BLaER1 (cell line): ENCODE data around the gene SAPCD2.
A peak's percentile ranks its signal among the peaks of the same experiment; 100 is the strongest.

Experiments used
- H3K27ac ChIP-seq: shearing (Covaris generic); formaldehyde crosslinking; 2 replicates; pipeline ENCODE4 v1.8.1; 2022
- H3K27me3 ChIP-seq: shearing (Covaris generic); formaldehyde crosslinking; 2 replicates; pipeline ENCODE4 v1.8.1; 2022
- H3K36me3 ChIP-seq: shearing (Covaris generic); formaldehyde crosslinking; 2 replicates; pipeline ENCODE4 v1.8.1; 2022
- H3K4me1 ChIP-seq: shearing (Covaris generic); formaldehyde crosslinking; 2 replicates; pipeline ENCODE4 v1.8.1; 2022
- H3K4me2 ChIP-seq: shearing (Covaris generic); formaldehyde crosslinking; 2 replicates; pipeline ENCODE4 v1.8.1; 2022
- H3K4me3 ChIP-seq: shearing (Covaris generic); formaldehyde crosslinking; 2 replicates; pipeline ENCODE4 v1.8.1; 2022
- H3K9ac ChIP-seq: shearing (Covaris generic); formaldehyde crosslinking; 2 replicates; pipeline ENCODE4 v1.8.1; 2022
- H3K9me3 ChIP-seq: shearing (Covaris generic); formaldehyde crosslinking; 2 replicates; pipeline ENCODE4 v1.8.1; 2022
- H4K20me1 ChIP-seq: shearing (Covaris generic); formaldehyde crosslinking; 2 replicates; pipeline ENCODE4 v1.8.1; 2022
- Cebpa-rat ChIP-seq: shearing (Covaris generic); IDR thresholded peaks from 2 replicates; pipeline ENCODE4 v1.8.1; 2022

SAPCD2 gene

DNA sequence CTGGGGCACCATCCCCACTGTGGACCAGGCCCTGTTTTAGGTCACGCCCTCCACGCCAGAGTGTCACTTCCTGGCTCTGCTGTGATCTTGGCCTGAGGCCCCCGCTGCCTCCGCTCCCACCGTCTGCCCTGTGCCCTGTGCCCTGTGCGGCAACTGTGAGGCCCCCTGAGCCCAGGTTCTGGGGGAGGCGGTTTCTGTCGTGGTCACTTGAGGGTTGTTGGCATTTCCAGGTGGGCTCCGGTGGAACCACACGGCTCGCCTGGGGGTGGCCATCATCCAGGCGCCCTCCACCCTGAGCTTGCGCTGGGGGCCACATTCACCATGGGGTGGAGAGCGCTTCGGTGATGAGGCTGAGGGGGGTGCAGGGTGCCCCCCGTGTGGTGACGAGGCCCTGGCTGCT, 37.6 kb upstream of the SAPCD2 start:
- H3K36me3 ChIP-seq: peaks cover 98% of the 10 kb centered on the region
- TF ChIP-seq Cebpa-rat: no peak
- no peak overlapping the region for H3K4me2 ChIP-seq
- no peak overlapping the region for H3K9ac ChIP-seq
- no peak overlapping the region for H3K4me3 ChIP-seq
- peaks cover 8% of the 10 kb centered on the region for H3K4me1 ChIP-seq
- H4K20me1 ChIP-seq: peaks cover 79% of the 10 kb centered on the region
- no peaks in the 10 kb centered on the region for H3K27me3 ChIP-seq
- no peak overlapping the region for H3K27ac ChIP-seq
- H3K9me3 ChIP-seq: peaks cover 10% of the 10 kb centered on the region

- Histone ChIP-seq H3K4me3 (no peak overlapping the region), H3K9ac (no peak overlapping the region), H3K27me3 (no peaks in the 10 kb centered on the region), H3K27ac (no peak overlapping the region), H3K9me3 (peaks cover 16% of the 10 kb centered on the region), H3K36me3 (peaks cover 98% of the 10 kb centered on the region), H3K4me2 (no peak overlapping the region), H4K20me1 (peaks cover 73% of the 10 kb centered on the region), H3K4me1 (peaks cover 2% of the 10 kb centered on the region; the same call in 1 of the 2 replicates)
- TF ChIP-seq Cebpa-rat: no peak
Measured at GRCh38 chr9:137107312-137107921, 37.1 kb upstream of the SAPCD2 start.

DNA sequence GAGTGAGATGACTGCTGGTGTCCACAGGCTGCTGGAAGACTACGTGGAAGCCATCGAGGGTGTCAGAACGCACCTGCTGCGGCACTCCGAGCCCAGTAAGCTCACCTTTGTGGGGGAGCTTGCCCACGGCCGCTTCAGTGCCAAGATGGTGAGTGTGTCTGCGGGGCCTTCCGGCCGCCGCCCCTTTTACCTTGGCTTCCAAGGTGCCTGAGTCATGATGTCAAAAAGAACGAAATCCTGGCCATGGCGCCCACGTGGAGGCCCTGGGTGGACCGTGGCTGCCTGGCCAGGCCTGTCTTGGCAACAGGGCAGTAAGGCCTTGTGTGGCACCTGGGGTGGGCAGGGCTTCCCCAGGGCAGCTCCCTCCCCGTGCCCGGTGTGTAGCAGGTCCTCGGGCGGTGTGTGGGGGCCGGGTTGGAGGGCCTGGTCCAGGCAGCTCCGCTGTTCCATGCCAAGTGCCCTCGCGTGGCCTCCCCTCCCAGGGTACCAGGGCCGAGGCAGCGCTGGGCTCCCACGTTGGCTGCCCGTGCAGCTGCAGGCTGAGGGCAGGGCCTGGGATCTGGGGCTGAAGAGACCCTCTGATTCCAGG, 36.4 kb upstream of the SAPCD2 start:
- Histone ChIP-seq H3K4me1 (no peaks in the 10 kb centered on the region), H3K4me2 (no peak overlapping the region), H3K27ac (no peak overlapping the region), H3K9ac (no peak overlapping the region), H3K4me3 (no peak overlapping the region), H3K27me3 (no peaks in the 10 kb centered on the region), H4K20me1 (peaks cover 67% of the 10 kb centered on the region), H3K9me3 (peaks cover 23% of the 10 kb centered on the region), H3K36me3 (peaks cover 98% of the 10 kb centered on the region)
- TF ChIP-seq Cebpa-rat: no peak

- Histone ChIP-seq H3K27me3 (no peaks in the 10 kb centered on the region), H4K20me1 (peaks cover 60% of the 10 kb centered on the region), H3K4me1 (no peaks in the 10 kb centered on the region), H3K27ac (no peak overlapping the region), H3K4me3 (no peak overlapping the region), H3K9me3 (peaks cover 30% of the 10 kb centered on the region), H3K36me3 (peaks cover 98% of the 10 kb centered on the region), H3K4me2 (no peak overlapping the region), H3K9ac (no peak overlapping the region)
- no peak for TF ChIP-seq Cebpa-rat
Measured at GRCh38 chr9:137105814-137106661, 35.7 kb upstream of the SAPCD2 start.

GRCh38 chr9:137103206-137103999, 33.0 kb upstream of the SAPCD2 start:
- Histone ChIP-seq H3K36me3 (peaks cover 98% of the 10 kb centered on the region), H3K4me2 (no peak overlapping the region), H4K20me1 (peaks cover 34% of the 10 kb centered on the region), H3K4me3 (no peak overlapping the region), H3K27me3 (no peaks in the 10 kb centered on the region), H3K4me1 (no peaks in the 10 kb centered on the region), H3K27ac (no peak overlapping the region), H3K9ac (no peak overlapping the region), H3K9me3 (peaks cover 34% of the 10 kb centered on the region)
- no peak for TF ChIP-seq Cebpa-rat

- Histone ChIP-seq H3K27ac (no peak overlapping the region), H3K9ac (no peak overlapping the region), H3K4me1 (peaks cover 29% of the 10 kb centered on the region), H3K27me3 (no peaks in the 10 kb centered on the region), H3K4me2 (no peak overlapping the region), H3K4me3 (no peak overlapping the region), H3K36me3 (peaks cover 83% of the 10 kb centered on the region), H4K20me1 (0 out of 2 replicates have a peak, but pooled peaks cover 5% of the 10 kb centered on the region), H3K9me3 (peaks cover 34% of the 10 kb centered on the region)
- no peak for TF ChIP-seq Cebpa-rat
Measured at GRCh38 chr9:137099231-137099630, 28.9 kb upstream of the SAPCD2 start.

DNA sequence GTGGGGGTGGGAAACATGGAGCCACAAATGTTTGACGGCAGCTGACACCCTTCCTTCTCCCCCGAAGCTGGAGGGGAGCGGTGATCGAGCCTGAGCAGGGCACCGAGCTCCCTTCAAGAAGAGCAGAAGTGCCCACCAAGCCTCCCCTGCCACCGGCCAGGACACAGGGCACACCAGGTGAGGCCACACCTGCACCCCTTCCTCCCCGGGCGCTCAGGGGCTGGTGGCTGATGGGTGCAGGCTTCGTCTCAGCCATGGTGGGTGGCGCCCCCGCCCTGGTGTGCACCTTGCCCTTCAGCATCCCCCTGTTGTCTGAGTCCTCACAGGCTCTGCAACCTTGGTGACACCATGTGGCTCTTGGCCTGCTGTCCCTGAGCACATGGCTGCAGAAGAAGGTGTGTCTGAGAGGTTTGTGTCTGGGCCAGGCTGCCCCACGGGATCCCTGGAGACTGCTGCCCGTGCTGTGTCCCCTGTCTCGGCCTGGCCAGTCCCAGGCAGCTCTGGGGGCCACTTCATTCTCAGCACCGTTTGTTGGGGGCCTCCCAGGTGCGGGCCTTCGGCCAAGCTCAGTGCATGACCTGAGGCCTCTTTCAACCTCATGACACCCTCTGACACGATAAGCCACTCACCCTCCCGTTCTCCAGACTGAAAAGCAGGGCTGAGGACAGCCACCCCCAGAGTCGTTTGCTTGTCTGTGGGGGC, 27.6 kb upstream of the SAPCD2 start:
- no peaks in the 10 kb centered on the region for H3K27me3 ChIP-seq
- H3K9me3 ChIP-seq: peaks cover 23% of the 10 kb centered on the region
- H3K9ac ChIP-seq: no peak overlapping the region
- H3K27ac ChIP-seq: no peak overlapping the region
- no peak for TF ChIP-seq Cebpa-rat
- no peak overlapping the region; the same call in 1 of the 2 replicates for H3K4me2 ChIP-seq
- H3K36me3 ChIP-seq: peaks cover 76% of the 10 kb centered on the region
- H3K4me3 ChIP-seq: no peak overlapping the region
- peaks cover 29% of the 10 kb centered on the region for H3K4me1 ChIP-seq
- H4K20me1 ChIP-seq: 0 out of 2 replicates have a peak, but pooled peaks cover 5% of the 10 kb centered on the region

- Histone ChIP-seq H3K9ac (no peak overlapping the region), H4K20me1 (0 out of 2 replicates have a peak, but pooled peaks cover 5% of the 10 kb centered on the region), H3K27me3 (no peaks in the 10 kb centered on the region), H3K9me3 (peaks cover 14% of the 10 kb centered on the region), H3K36me3 (peaks cover 76% of the 10 kb centered on the region), H3K4me2 (peak overlapping the region; percentile 80), H3K27ac (no peak overlapping the region), H3K4me3 (no peak overlapping the region), H3K4me1 (peaks cover 29% of the 10 kb centered on the region)
- no peak for TF ChIP-seq Cebpa-rat
Measured at GRCh38 chr9:137096785-137097546, 26.6 kb upstream of the SAPCD2 start.
